Activated T-cell treated with anti-CD3 and anti-CD28 coated beads for 1 hour (primary cell): ENCODE measurements around the gene IGF1R.

ENCODE experiments used
- DNase-seq: peaks from one replicate; pipeline ENCODE4 v3.0.0-alpha.2; 2020; ENCODE audit warnings: low read depth

Gene IGF1R

DNA sequence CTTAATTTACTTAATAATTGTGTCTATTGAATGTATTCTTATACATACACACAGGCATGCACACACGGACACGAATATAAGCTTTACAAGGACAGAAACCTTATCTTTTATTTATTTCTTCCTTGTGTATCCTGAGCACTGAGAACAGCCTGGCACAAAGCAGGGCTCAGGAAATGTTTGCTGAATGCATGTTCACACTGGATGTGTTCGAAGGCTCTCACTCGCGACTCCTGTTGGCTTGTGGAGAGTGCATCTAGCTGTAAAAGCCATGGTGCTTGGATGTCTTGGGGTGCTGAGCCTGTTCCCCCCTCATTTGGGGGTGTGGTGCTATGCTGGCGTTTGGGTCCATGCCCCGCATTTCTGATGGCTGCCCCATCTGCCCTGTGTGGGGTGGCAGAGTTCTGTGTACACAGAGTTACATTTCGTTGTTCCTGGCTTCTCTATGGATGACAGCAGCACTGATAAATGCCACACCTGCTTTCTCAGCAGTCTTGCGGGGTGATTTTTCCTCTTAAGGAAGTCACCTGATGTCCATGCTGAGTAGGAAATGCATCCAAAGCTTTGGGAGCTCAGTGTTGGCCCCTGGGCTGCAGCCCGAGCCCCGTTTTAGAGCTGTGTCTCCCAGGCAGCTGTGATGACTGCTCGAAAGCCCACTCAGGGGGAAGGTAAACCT lies 148.5 kb downstream of the IGF1R start:
- no peak for DNase-seq

DNA sequence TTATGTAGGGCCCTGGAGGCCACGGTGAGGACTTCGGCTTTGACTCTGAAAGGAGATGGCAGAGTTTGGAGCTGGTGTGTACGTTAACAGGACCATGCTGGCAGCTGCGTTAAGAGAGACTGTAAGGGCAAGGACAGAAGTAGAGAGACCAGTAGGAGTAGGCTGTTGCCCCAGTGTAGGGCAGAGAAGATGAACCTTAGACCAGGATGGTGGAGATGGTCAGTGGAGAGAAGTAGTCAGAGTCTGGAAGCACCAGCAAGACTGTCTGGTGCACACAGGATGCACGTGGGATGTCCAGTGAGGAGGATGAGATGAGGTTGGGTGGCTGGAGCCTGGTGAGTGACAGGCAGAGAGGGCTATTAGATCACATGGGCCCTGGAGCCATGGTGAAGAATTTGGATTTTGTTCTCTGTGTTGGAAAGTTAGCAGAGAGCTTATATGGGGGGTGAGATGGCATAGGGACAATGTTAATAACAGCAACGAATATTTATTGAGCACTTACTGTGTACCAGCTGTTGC lies 150.1 kb downstream of the IGF1R start:
- DNase-seq, result no peak

DNA sequence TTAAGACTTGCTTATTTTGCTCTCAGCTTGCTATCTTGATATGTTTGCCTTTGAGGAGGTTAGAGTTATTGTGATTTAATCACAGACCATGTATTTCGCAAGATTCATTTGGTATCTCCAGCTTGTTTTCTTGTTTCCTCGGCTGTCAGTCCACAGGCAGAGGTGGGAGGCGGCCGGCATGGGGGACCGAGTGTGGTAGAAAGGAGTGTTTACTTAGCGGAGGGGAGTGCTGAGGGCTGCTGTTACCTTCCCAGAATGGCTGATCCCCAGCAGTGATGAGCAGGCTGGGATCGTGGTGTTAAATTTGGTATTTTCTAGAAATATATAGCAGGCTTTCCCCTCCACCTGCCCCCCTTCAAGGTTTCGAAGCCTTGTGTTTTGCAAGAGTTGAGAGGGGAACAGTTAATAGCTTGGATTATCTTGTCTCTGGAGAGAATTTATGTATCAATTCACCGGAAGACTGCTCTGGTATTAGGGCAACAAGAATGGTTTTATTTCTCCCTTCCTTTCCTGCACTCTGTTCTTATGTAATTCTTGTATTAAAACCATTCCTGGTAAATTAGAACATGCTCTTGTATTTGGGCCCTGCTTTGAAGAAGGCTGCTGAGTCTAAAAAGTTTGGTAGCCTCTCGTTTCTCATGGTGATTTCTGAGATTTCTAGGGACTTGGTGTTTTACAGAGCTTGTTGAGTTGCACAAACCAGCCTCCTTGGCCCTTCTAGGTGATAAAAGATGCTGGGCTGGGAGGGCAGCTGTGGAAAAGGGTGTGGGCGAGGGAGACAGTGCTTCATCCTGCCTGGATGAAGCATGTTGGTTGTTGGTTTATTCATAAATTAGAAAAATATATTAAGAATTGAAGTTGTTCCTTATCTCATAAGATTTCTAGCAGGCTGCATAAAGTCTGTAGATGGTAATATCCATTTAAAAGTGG lies 151.4 kb downstream of the IGF1R start:
- no peak for DNase-seq

GRCh38 chr15:98800437-98801233 lies 152.3 kb downstream of the IGF1R start:
- no peak for DNase-seq

DNA sequence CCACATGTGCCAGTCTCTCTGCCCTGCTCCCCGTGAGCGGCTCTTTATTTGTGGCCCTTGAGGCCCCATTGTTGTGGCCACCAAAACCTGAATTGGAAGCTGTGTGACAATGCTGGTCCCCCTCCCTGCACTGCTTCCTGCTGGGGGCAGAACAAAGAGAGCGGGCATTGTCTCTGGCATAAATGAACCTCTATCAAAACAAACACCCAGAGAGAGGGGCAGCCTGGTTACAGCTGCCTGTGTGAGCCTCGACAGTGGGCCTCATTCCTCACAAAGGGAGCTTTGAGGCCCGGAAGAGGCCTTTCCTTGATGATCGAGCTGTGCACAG lies 152.9 kb downstream of the IGF1R start:
- no peak for DNase-seq

GRCh38 chr15:98802187-98802586 lies 153.8 kb downstream of the IGF1R start:
- DNase-seq, result no peak

GRCh38 chr15:98803228-98804056 lies 155.1 kb downstream of the IGF1R start:
- DNase-seq, result no peak

GRCh38 chr15:98804057-98804380 lies 155.7 kb downstream of the IGF1R start:
- no peak for DNase-seq

DNA sequence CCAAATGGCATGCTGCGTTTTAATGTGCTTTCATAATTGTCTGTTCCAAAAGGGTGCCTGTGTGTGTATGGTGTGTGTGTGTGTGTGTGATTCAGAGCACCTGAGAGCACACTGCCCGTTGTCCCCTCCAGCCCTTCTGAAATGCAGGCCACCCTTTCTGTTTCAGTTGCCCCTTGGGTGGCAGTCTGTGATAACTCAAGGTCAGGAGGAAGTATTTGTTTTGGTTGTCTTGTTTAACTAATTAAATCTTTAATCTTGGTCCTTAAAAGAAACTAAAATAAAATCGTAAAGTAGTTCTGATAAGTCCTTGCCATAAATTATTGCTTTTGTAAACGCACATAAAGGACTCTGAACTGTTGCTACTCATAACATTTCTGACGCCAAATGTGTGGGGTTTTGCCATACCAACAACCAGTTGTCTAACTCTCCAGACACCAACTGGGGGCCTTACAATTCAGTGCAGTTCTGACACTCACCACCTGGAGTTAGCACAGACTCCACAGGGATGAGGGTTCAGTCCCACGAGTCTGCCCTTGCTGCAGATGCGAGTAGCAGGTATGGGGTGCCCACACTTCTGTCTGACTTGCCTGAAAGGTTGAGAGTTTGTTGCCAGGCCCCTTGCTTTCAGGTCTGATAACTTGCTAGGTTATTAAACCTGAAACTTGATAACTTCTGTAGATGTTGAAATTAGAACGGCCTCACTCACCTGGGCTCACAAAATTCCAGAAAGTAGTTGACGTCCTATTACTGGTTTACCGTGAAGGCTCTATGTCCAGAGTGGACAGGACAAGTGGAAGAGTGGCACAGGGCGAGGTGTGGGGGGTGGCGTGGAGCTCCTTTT lies 157.3 kb downstream of the IGF1R start:
- DNase-seq, result no peak

DNA sequence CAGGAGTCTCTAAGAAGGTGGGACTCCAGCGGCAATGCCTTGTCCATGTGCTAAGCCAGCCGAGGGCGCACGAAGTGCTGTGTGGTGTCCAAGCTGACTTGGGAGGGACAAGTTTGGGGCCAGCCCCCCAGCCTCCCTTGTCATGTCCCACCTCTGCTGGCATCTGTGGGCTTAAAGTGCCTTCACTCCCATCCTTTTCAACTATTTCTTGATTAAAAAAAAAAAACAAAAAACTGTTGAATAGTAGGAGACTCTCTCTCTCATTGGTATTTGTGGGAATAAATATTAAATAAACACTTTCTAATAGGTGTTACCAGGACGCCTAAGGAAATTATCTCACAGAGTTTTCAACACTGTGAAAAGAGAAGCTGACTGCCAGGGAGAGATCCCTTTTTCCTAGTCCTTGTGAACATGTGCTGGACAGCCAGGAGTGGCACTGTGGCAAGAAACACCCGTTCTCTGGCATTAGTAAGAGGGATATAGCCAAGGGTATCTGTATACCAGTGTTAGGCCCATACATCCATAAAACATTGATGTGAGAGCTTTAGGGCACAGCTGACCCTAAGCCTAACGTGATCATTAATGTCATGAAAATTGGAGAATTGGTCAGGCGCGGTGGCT lies 158.0 kb downstream of the IGF1R start:
- no peak for DNase-seq

- no peak for DNase-seq
Measured at GRCh38 chr15:98807262-98807661, 158.9 kb downstream of the IGF1R start.

GRCh38 chr15:98809273-98809672 lies 160.9 kb downstream of the IGF1R start:
- no peak for DNase-seq

DNA sequence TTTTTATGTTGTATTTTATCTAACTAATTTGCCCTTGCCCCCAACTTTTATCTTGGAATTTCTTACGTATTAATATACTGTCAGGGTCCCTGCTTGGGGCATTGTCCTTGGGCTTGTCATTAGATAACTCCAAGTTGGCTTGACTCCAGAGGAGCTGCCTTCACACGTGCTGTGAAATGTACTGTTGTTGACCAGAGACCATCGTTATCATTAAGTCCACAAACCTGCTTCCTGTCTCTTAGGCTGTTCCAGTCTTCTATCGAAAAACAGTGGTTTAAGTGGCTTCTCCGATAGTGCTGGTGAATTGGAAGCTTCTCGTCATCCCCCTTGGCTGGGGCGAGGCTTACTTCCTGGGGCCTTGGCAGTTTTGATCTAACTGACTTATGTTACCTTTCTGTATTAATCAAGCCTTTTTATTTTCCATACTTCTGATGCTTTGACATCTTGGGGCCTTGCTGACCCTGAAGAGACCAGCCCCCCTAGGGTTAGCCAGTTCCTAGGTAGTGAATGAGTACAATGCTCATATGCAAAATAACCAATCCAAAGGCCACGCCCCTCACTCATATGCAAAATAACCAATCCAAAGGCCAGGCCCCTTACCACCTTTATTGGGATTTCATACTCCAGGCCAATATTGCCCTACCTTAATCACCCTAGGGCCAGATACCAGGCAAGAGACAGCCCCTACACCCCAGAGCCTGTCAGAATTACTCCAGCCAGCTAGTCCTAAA lies 164.5 kb downstream of the IGF1R start:
- DNase-seq, result no peak

DNA sequence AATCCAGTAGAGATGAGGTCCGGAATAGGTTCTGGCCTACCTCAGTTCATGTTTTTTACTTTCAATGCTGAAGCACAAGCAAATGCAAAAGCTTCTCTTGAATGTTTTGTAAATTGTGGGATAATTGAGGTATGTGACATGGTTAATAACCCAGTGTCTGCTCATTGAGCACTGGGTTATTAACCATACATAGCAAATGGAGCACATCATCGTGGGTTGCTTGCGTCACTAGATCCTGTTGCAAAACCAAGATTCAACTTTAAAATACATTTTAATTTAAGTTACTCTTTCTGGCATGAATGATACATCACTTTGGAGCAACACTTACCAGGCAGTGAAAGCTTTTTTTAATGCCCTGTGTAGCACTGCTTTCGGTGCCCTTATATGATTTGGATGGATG lies 165.6 kb downstream of the IGF1R start:
- no peak for DNase-seq

DNA sequence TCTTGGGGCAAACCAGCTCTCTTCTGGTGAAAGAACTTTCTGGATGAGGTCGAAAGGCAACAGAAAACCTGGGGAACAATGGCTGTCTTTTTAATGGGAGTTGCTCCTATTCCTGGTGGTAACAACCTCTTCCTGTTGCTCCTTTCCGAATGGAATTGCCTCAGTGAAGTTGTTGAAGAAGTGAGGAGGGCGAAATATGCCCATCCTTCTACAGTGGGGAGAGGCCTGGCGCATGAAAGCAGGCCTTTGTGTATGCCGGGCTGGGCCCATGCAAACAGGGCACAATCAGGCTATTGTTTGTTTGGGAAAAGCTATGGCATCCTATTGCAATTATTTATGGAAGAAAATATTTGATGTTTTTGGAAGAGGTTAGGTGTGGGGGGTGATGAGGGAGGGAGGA lies 166.9 kb downstream of the IGF1R start:
- DNase-seq, result no peak

DNA sequence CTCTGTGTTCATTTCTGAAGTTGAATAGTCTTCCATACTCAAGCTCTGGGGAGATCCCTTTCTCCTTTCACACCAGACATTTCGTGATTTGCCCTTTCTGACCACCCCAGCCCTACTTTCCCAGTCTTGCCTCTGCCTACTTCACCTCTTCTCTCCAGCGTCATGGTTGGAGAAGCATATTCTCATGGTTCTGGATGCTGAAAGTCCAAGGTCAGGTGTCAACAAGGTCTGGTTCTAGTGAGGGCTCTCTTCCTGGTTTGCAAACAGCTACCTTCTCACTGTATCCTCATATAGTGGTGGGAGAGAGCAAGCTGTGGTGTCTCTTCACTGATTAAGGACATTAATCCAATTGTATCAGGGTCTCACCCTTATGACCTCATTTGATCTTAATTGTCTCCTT lies 169.4 kb downstream of the IGF1R start:
- DNase-seq, result no peak

GRCh38 chr15:98823012-98823458 lies 174.7 kb downstream of the IGF1R start:
- DNase-seq, result no peak

DNA sequence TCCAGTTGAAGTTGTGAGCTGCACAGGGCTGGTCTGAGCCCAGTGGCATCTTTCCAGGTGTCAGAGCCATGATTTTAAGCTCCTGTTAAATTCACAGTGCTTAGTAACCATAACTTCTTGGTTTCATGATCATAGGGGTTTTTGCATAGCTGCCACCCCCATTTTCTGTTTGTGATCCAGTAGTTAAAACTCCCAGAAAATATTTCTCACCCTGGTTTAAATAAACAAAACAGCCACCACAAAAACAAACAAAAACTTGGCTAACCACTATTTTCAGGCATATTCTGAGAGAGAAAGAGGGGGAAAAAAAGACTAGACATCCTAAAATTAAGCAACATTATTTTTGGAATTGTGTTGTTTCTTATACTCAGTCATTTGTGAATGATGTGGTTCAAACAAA lies 175.3 kb downstream of the IGF1R start:
- no peak for DNase-seq

- DNase-seq, result no peak
Measured at GRCh38 chr15:98824595-98824994, 176.3 kb downstream of the IGF1R start.

DNA sequence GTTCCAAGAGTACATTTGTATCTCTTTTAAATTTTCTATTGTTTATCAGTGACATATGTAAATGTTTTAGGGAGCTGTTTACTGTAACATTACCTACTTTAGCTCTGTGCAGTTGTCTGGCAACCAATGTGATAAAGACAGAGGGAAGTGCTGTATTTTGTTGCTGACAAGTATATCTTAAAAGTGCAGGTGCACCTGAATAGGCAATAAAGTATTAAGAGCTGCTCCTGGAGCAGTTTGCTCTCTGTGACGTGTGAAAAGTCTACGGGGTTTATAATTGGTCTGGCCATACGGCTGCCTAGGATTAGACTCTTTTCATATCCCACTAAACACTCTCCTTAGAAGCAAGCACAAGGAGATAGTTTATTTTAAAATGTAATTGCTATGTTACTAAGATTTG lies 178.3 kb downstream of the IGF1R start:
- no peak for DNase-seq
